Erythroblast (primary cell): ENCODE measurements around the gene ERC2.

Experiments
- GATA1 ChIP-seq: IDR thresholded peaks from 2 replicates; pipeline ENCODE4 v1.6.1; 2011; ENCODE audit warnings: low read depth, mild to moderate bottlenecking, control low read depth, low read length, moderate library complexity
- POLR2A ChIP-seq: IDR thresholded peaks from 2 replicates; pipeline ENCODE4 v1.6.1; 2011; ENCODE audit warnings: mild to moderate bottlenecking, low read length

DNA sequence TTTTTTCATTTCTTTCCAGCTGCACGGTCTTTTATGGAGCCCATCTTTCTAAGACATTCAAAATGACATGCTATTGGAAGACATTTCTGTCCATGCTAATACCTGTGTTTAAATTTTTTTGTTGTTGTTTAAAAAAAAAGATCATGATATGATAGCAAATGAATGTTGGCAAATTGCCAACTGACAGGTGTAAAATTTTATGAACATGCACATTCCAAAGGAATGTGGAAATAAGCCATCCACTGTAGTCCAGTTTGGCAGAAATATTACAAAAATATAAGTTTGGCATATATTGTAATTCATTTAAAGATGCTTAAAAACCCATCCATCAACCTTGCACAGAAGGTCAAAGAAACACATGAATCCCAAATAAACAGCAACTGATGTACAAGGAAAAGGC is 905.6 kb downstream of the ERC2 start:
- TF ChIP-seq POLR2A (no peak), GATA1 (no peak)
